Measurements from ENCODE around the gene RIPPLY1.
A peak's percentile ranks its signal among the peaks of the same experiment; 100 is the strongest.

The RIPPLY1 gene

GRCh38 chrX:106936246-106936645 is 33.1 kb upstream of the RIPPLY1 start:
- H3K9ac ChIP-seq, result no peak overlapping the region
- no peak overlapping the region for H3K27ac ChIP-seq
- peaks cover 0 to 8% (median 0%) of the 10 kb centered on the region in 10 experiments; a peak in 5 of 20 replicates for H3K4me1 ChIP-seq
- H3K4me2 ChIP-seq, result no peak overlapping the region
- H3K9me3 ChIP-seq (replicated peaks in 1 of 11), result no peaks in the 10 kb centered on the region
- H3K36me3 ChIP-seq, result no peaks in the 10 kb centered on the region; a peak in 1 of 22 replicates
- H3K4me3 ChIP-seq, result no peak overlapping the region
- peaks cover 0 to 6% (median 0%) of the 10 kb centered on the region in 11 experiments; a peak in 4 of 22 replicates for H4K20me1 ChIP-seq
- TF ChIP-seq Cebpa-rat (IDR thresholded peaks at IDR 0.05), result no peak
- H3K27me3 ChIP-seq, result peaks cover 88 to 98% (median 96%) of the 10 kb centered on the region in 11 experiments

- TF ChIP-seq Cebpa-rat (IDR thresholded peaks at IDR 0.05), result no peak
- Histone ChIP-seq H3K27ac (no peak overlapping the region), H3K27me3 (peaks cover 91 to 98% (median 97%) of the 10 kb centered on the region in 11 experiments), H3K4me1 (peaks cover 0 to 8% (median 0%) of the 10 kb centered on the region in 10 experiments; a peak in 5 of 20 replicates), H3K9me3 (replicated peaks in 1 of 11) (no peaks in the 10 kb centered on the region), H3K4me2 (no peak overlapping the region), H3K36me3 (no peaks in the 10 kb centered on the region), H3K9ac (no peak overlapping the region), H4K20me1 (peaks cover 0 to 6% (median 0%) of the 10 kb centered on the region in 11 experiments; a peak in 4 of 22 replicates), H3K4me3 (no peak overlapping the region)
Observed at GRCh38 chrX:106935175-106935574, 32.0 kb upstream of the RIPPLY1 start.

GRCh38 chrX:106933538-106933961 is 30.4 kb upstream of the RIPPLY1 start:
- H3K9me3 ChIP-seq (replicated peaks in 1 of 11), result no peaks in the 10 kb centered on the region
- no peak overlapping the region for H3K4me3 ChIP-seq
- H3K9ac ChIP-seq, result no peak overlapping the region
- peak overlapping the region in 2 of 11 experiments; percentile 12 to 16; a peak in 2 of 22 replicates for H3K4me2 ChIP-seq
- no peaks in the 10 kb centered on the region for H3K36me3 ChIP-seq
- H3K27me3 ChIP-seq, result peaks cover 89 to 98% (median 96%) of the 10 kb centered on the region in 11 experiments
- peaks cover 0 to 6% (median 0%) of the 10 kb centered on the region in 11 experiments; a peak in 5 of 22 replicates for H4K20me1 ChIP-seq
- TF ChIP-seq Cebpa-rat (IDR thresholded peaks at IDR 0.05), result no peak
- peaks cover 0 to 8% (median 0%) of the 10 kb centered on the region in 10 experiments; a peak in 5 of 20 replicates for H3K4me1 ChIP-seq
- no peak overlapping the region for H3K27ac ChIP-seq

- peaks cover 0 to 8% (median 0%) of the 10 kb centered on the region in 10 experiments; a peak in 5 of 20 replicates for H3K4me1 ChIP-seq
- H3K4me2 ChIP-seq, result peak overlapping the region in 2 of 11 experiments; percentile 12 to 16; a peak in 2 of 22 replicates
- peaks cover 0 to 6% (median 0%) of the 10 kb centered on the region in 11 experiments; a peak in 5 of 22 replicates for H4K20me1 ChIP-seq
- no peak overlapping the region for H3K4me3 ChIP-seq
- no peak for TF ChIP-seq Cebpa-rat (IDR thresholded peaks at IDR 0.05)
- peaks cover 89 to 98% (median 96%) of the 10 kb centered on the region in 11 experiments for H3K27me3 ChIP-seq
- no peak overlapping the region for H3K27ac ChIP-seq
- no peaks in the 10 kb centered on the region for H3K36me3 ChIP-seq
- H3K9ac ChIP-seq, result no peak overlapping the region
- H3K9me3 ChIP-seq (replicated peaks in 1 of 11), result no peaks in the 10 kb centered on the region
Observed at GRCh38 chrX:106932960-106933537, 29.9 kb upstream of the RIPPLY1 start.

GRCh38 chrX:106932492-106932923 is 29.4 kb upstream of the RIPPLY1 start:
- TF ChIP-seq Cebpa-rat (IDR thresholded peaks at IDR 0.05), result no peak
- Histone ChIP-seq H3K27ac (no peak overlapping the region), H3K9me3 (replicated peaks in 1 of 11) (no peaks in the 10 kb centered on the region), H3K4me2 (no peak overlapping the region), H3K27me3 (peaks cover 89 to 98% (median 96%) of the 10 kb centered on the region in 11 experiments), H3K4me1 (peaks cover 0 to 8% (median 0%) of the 10 kb centered on the region in 10 experiments; a peak in 5 of 20 replicates), H3K9ac (no peak overlapping the region), H4K20me1 (peaks cover 0 to 6% (median 0%) of the 10 kb centered on the region in 11 experiments; a peak in 5 of 22 replicates), H3K36me3 (no peaks in the 10 kb centered on the region), H3K4me3 (no peak overlapping the region)

GRCh38 chrX:106931831-106932491 is 28.8 kb upstream of the RIPPLY1 start:
- Histone ChIP-seq H3K4me3 (no peak overlapping the region), H3K36me3 (no peaks in the 10 kb centered on the region), H3K27ac (no peak overlapping the region), H3K27me3 (peaks cover 89 to 98% (median 96%) of the 10 kb centered on the region in 11 experiments), H3K4me1 (peaks cover 0 to 8% (median 0%) of the 10 kb centered on the region in 10 experiments; a peak in 5 of 20 replicates), H3K9me3 (replicated peaks in 1 of 11) (no peaks in the 10 kb centered on the region), H3K4me2 (no peak overlapping the region), H3K9ac (no peak overlapping the region), H4K20me1 (peaks cover 0 to 6% (median 0%) of the 10 kb centered on the region in 11 experiments; a peak in 6 of 22 replicates)
- TF ChIP-seq Cebpa-rat (IDR thresholded peaks at IDR 0.05), result no peak

- TF ChIP-seq Cebpa-rat (IDR thresholded peaks at IDR 0.05), result no peak
- peaks cover 0 to 3% (median 0%) of the 10 kb centered on the region in 11 experiments; a peak in 5 of 22 replicates for H4K20me1 ChIP-seq
- peaks cover 80 to 98% (median 95%) of the 10 kb centered on the region in 11 experiments for H3K27me3 ChIP-seq
- no peak overlapping the region for H3K4me3 ChIP-seq
- no peak overlapping the region for H3K27ac ChIP-seq
- H3K36me3 ChIP-seq, result no peaks in the 10 kb centered on the region
- H3K4me2 ChIP-seq, result no peak overlapping the region
- H3K9me3 ChIP-seq (replicated peaks in 1 of 11), result no peaks in the 10 kb centered on the region; a peak in 1 of 22 replicates
- H3K4me1 ChIP-seq, result peaks cover 0 to 2% (median 0%) of the 10 kb centered on the region in 10 experiments; a peak in 5 of 20 replicates
- no peak overlapping the region for H3K9ac ChIP-seq
Observed at GRCh38 chrX:106928227-106928626, 25.1 kb upstream of the RIPPLY1 start.

GRCh38 chrX:106927700-106928099 is 24.6 kb upstream of the RIPPLY1 start:
- Histone ChIP-seq H3K27me3 (peaks cover 79 to 98% (median 95%) of the 10 kb centered on the region in 11 experiments), H3K36me3 (no peaks in the 10 kb centered on the region)

GRCh38 chrX:106927023-106927422 is 23.9 kb upstream of the RIPPLY1 start:
- Histone ChIP-seq H3K4me3 (no peak overlapping the region), H3K9ac (no peak overlapping the region), H3K9me3 (replicated peaks in 1 of 11) (no peaks in the 10 kb centered on the region; a peak in 1 of 22 replicates), H3K36me3 (no peaks in the 10 kb centered on the region), H3K27ac (no peak overlapping the region), H3K27me3 (peaks cover 79 to 98% (median 95%) of the 10 kb centered on the region in 11 experiments), H4K20me1 (no peaks in the 10 kb centered on the region; a peak in 3 of 22 replicates), H3K4me2 (no peak overlapping the region), H3K4me1 (no peaks in the 10 kb centered on the region)
- no peak for TF ChIP-seq Cebpa-rat (IDR thresholded peaks at IDR 0.05)

More at GRCh38 chrX:106927700-106928099, 24.6 kb upstream of the RIPPLY1 start:
- Histone ChIP-seq H3K4me3 (no peak overlapping the region), H4K20me1 (no peaks in the 10 kb centered on the region; a peak in 3 of 22 replicates), H3K4me2 (no peak overlapping the region), H3K9me3 (replicated peaks in 1 of 11) (no peaks in the 10 kb centered on the region; a peak in 1 of 22 replicates), H3K9ac (no peak overlapping the region), H3K27ac (no peak overlapping the region), H3K4me1 (no peaks in the 10 kb centered on the region)
- TF ChIP-seq Cebpa-rat (IDR thresholded peaks at IDR 0.05), result no peak

Measured in BLaER1 treated with 17β-estradiol and CSF1 and Interleukin-3, amounts not matched to agents 10 nM and 100 nM (cell line).